HEK293 (cell line): ENCODE data around the gene RHEX.
"Not testable (repeated sequence)": the region's sequence is repeated elsewhere in the genome, so short reads cannot be mapped to it uniquely, and the experiment has no call there.

ENCODE experiments used
- CTCF ChIP-seq: fragments of 450-650 bp; formaldehyde crosslinking; IDR thresholded peaks from 2 replicates; pipeline ENCODE4 v1.5.1; 2016; ENCODE audit warnings: missing biosample characterization, missing genetic modification characterization
- PBX3 ChIP-seq: sonication (generic); formaldehyde crosslinking; IDR thresholded peaks from 2 replicates; pipeline ENCODE4 v1.8.1; 2022; ENCODE audit warnings: mild to moderate bottlenecking, moderate library complexity, missing genetic modification reagents
- REST ChIP-seq: fragments of 450-650 bp; formaldehyde crosslinking; IDR thresholded peaks from 2 replicates; pipeline ENCODE4 v1.5.1; 2016; ENCODE audit warnings: missing biosample characterization, missing genetic modification characterization
- ZNF394 ChIP-seq: fragments of 450-650 bp; formaldehyde crosslinking; IDR thresholded peaks from 2 replicates; pipeline ENCODE4 v1.5.1; 2016; ENCODE audit warnings: missing biosample characterization, missing genetic modification characterization, mild to moderate bottlenecking, moderate library complexity, borderline replicate concordance
- ZNF513 ChIP-seq: fragments of 450-650 bp; IDR thresholded peaks from 2 replicates; pipeline ENCODE4 v1.5.1; 2018; ENCODE audit warnings: missing biosample characterization, missing genetic modification characterization

- not testable (repeated sequence) for TF ChIP-seq CTCF (tag by site-specific recombination); ZNF394 (tag by site-specific recombination); REST (tag by site-specific recombination); PBX3 (CRISPR knock-in tag); ZNF513
Measured at GRCh38 chr1:206052231-206052865, 625 bp upstream of the RHEX start.
